Keratinocyte (primary cell): ENCODE measurements around the gene C15orf61.

ENCODE experiments used
- EZH2 ChIP-seq: IDR thresholded peaks from one replicate; pipeline ENCODE4 v1.6.1; 2012; ENCODE audit warnings: inconsistent platforms, mild to moderate bottlenecking, low read length, moderate library complexity
- TF ChIP-seq, protein P1 (sequence below), 3 experiments: IDR thresholded peaks in 1 of 3; conservative IDR thresholded peaks in 1 of 3; optimal IDR thresholded peaks in 1 of 3; 2 replicates in 2 of 3; 3 replicates in 1 of 3; pipeline versions ENCODE3 to v1.5.1; 2011; ENCODE audit warnings: low read length in 3 of 3, mild to moderate bottlenecking in 3 of 3, moderate library complexity in 2 of 3, control low read depth in 1 of 3, inconsistent platforms in 1 of 3; ENCODE audit not compliant: insufficient read depth in 2 of 3; ENCODE audit errors: extremely low read depth in 1 of 3

GRCh38 chr15:67556976-67557570 is 36.1 kb downstream of the C15orf61 start:
- TF ChIP-seq, protein P1, sequence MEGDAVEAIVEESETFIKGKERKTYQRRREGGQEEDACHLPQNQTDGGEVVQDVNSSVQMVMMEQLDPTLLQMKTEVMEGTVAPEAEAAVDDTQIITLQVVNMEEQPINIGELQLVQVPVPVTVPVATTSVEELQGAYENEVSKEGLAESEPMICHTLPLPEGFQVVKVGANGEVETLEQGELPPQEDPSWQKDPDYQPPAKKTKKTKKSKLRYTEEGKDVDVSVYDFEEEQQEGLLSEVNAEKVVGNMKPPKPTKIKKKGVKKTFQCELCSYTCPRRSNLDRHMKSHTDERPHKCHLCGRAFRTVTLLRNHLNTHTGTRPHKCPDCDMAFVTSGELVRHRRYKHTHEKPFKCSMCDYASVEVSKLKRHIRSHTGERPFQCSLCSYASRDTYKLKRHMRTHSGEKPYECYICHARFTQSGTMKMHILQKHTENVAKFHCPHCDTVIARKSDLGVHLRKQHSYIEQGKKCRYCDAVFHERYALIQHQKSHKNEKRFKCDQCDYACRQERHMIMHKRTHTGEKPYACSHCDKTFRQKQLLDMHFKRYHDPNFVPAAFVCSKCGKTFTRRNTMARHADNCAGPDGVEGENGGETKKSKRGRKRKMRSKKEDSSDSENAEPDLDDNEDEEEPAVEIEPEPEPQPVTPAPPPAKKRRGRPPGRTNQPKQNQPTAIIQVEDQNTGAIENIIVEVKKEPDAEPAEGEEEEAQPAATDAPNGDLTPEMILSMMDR (optimal IDR thresholded peaks at IDR 0.05 in 1 of 3, IDR thresholded peaks at IDR 0.05 in 1 of 3, conservative IDR thresholded peaks at IDR 0.05 in 1 of 3; ENCODE audit: extremely low read depth in 1 of 3, insufficient read depth in 2 of 3, low read length in 3 of 3): no peak
- TF ChIP-seq EZH2: no peak
